Osteoblast (primary cell): Measurements from ENCODE around the gene PLPP4. TPM values are rescaled to one million over a fixed set of nuclear protein-coding genes. Genes with fewer than 3 reads are reported as not detected.

Experiments
- DNase-seq: peaks from one replicate; pipeline ENCODE4 v3.0.0; 2011; ENCODE audit warnings: low spot score, mixed read lengths; ENCODE audit not compliant: insufficient read length; ENCODE audit errors: missing footprints
- H2AFZ ChIP-seq: 2 replicates; pipeline ENCODE4 v1.6.0; 2011; ENCODE audit warnings: mild to moderate bottlenecking, low read length
- H3K27ac ChIP-seq: 2 replicates; pipeline ENCODE4 v1.5.1; 2011; ENCODE audit warnings: mild to moderate bottlenecking, low read depth, low read length, moderate library complexity
- H3K27me3 ChIP-seq: 2 replicates; pipeline ENCODE4 v1.6.0; 2012; ENCODE audit warnings: mild to moderate bottlenecking, control low read depth, inconsistent platforms, low read length, moderate library complexity; ENCODE audit not compliant: insufficient read depth
- H3K36me3 ChIP-seq: 2 replicates; pipeline ENCODE4 v1.5.1; 2011; ENCODE audit warnings: mild to moderate bottlenecking, low read length, control low read depth, moderate library complexity; ENCODE audit not compliant: insufficient read depth
- H3K4me1 ChIP-seq: 2 replicates; pipeline ENCODE4 v1.5.1; 2011; ENCODE audit warnings: mild to moderate bottlenecking, low read length, control low read depth, moderate library complexity; ENCODE audit not compliant: insufficient read depth
- H3K4me2 ChIP-seq: 2 replicates; pipeline ENCODE4 v1.6.0; 2011; ENCODE audit warnings: mild to moderate bottlenecking, low read length; ENCODE audit not compliant: insufficient read depth
- H3K4me3 ChIP-seq: fragments of 200-600 bp; sonication (generic); 3 replicates; pipeline ENCODE4 v1.5.1; 2012; ENCODE audit warnings: mild to moderate bottlenecking, low read length, inconsistent platforms; ENCODE audit not compliant: insufficient read depth
- H3K79me2 ChIP-seq: 2 replicates; pipeline ENCODE4 v1.6.0; 2012; ENCODE audit warnings: mild to moderate bottlenecking, low read length, control low read depth, inconsistent platforms; ENCODE audit not compliant: insufficient read depth
- H3K9me3 ChIP-seq: 2 replicates; pipeline ENCODE4 v1.5.1; 2011; ENCODE audit warnings: low read depth, low read length, control low read depth
- H4K20me1 ChIP-seq: 2 replicates; pipeline ENCODE4 v1.6.0; 2012; ENCODE audit warnings: mild to moderate bottlenecking, low read length, control low read depth; ENCODE audit not compliant: insufficient read depth
- CTCF ChIP-seq: IDR thresholded peaks from 2 replicates; pipeline ENCODE4 v1.5.1; 2011; ENCODE audit warnings: mild to moderate bottlenecking, low read depth, low read length, moderate library complexity; ENCODE audit errors: extremely low read depth
- total RNA-seq: library from RNA; depleted of rRNA; stranded (reverse); fragments of >200 nt; gene quantifications from 2 replicates; pipeline ENCODE4 v1.2.3, GENCODE V29; 2012

The PLPP4 gene
- total RNA-seq, 1 donor = 8.0 TPM

DNA sequence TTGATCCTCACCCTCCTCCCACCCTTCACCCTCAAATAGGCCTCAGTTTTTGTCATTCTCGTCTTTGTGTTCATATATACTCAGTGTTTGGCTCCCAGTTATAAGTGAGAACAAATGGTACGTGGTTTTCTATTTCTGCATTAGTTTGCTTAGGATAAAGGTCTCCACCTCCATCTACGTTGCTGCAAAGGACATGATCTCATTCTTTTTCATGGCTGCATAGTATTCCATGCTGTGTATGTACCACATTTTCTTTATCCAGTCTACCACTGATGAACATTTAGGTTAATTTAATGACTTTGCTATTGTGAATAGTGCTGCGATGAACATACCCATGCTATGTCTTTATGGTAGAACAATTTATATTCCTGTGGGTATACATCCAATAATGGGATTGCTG lies 91.2 kb downstream of the PLPP4 start:
- H3K79me2 ChIP-seq = no peaks in the 10 kb centered on the region
- no peak for TF ChIP-seq CTCF

DNA sequence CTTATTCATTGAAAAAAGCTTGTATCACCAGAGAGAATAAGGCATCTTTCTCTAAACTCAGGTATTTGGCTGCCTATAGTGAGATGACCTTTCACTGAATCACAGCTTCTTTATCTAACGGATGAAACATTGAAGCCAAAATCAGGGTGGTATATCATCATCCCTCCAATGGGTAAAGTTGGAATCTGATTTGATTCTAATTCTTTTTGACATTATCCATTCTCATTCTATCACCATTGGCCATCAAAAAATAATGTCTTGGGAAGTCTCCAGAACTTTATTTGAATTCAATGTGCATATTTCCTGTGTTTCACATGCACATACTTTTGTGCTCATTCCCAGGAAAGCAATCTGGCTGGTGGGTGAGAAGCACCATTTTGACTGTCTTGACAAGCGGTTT lies 95.2 kb downstream of the PLPP4 start:
- Histone ChIP-seq H3K9me3 (no peaks in the 10 kb centered on the region), H3K79me2 (no peaks in the 10 kb centered on the region), H3K4me3 (no peak overlapping the region), H4K20me1 (no peaks in the 10 kb centered on the region), H3K27me3 (no peaks in the 10 kb centered on the region), H2AFZ (no peak overlapping the region), H3K36me3 (no peaks in the 10 kb centered on the region), H3K4me1 (no peaks in the 10 kb centered on the region), H3K4me2 (no peak overlapping the region), H3K27ac (no peak overlapping the region)
- TF ChIP-seq CTCF = no peak
- no peak for DNase-seq

More for the DNA sequence above, 91.2 kb downstream of the PLPP4 start:
- Histone ChIP-seq H4K20me1 (no peaks in the 10 kb centered on the region), H3K9me3 (no peaks in the 10 kb centered on the region), H2AFZ (no peak overlapping the region), H3K4me3 (no peak overlapping the region), H3K27ac (no peak overlapping the region), H3K36me3 (no peaks in the 10 kb centered on the region), H3K4me2 (no peak overlapping the region), H3K4me1 (no peaks in the 10 kb centered on the region), H3K27me3 (no peaks in the 10 kb centered on the region)
- no peak for DNase-seq

GRCh38 chr10:120553911-120554310 lies 96.9 kb downstream of the PLPP4 start:
- H4K20me1 ChIP-seq = no peaks in the 10 kb centered on the region
- no peak for TF ChIP-seq CTCF
- H2AFZ ChIP-seq = no peak overlapping the region
- H3K36me3 ChIP-seq = no peaks in the 10 kb centered on the region
- H3K79me2 ChIP-seq = no peaks in the 10 kb centered on the region
- H3K4me1 ChIP-seq = no peaks in the 10 kb centered on the region
- no peak for DNase-seq
- H3K4me3 ChIP-seq = no peak overlapping the region
- no peak overlapping the region for H3K4me2 ChIP-seq
- no peaks in the 10 kb centered on the region for H3K27me3 ChIP-seq
- no peak overlapping the region for H3K27ac ChIP-seq
- no peaks in the 10 kb centered on the region for H3K9me3 ChIP-seq

DNA sequence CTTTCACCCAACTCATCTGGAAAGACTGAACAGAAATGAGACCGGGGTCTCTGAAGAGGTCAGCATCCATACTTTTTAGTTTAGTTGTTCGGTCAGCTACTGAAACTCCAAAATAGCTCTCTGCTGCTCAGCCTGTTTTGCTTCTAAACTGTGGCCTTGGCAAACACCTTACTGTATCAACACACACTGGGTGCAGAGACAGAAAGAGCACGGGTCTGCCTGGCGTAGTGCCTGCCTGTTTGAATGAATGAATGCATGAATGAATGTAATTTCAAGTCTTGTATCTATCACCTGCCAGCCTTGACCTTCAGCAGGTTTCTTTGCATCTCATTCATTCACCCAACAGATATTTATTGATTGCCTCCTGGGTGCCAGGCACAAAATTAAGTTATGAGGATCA lies 98.4 kb downstream of the PLPP4 start:
- no peak for TF ChIP-seq CTCF
- H2AFZ ChIP-seq = no peak overlapping the region
- no peak overlapping the region for H3K27ac ChIP-seq
- H3K4me3 ChIP-seq = no peak overlapping the region
- H3K4me1 ChIP-seq = no peaks in the 10 kb centered on the region
- H3K79me2 ChIP-seq = no peaks in the 10 kb centered on the region
- no peak for DNase-seq
- no peaks in the 10 kb centered on the region for H4K20me1 ChIP-seq
- H3K36me3 ChIP-seq = no peaks in the 10 kb centered on the region
- no peaks in the 10 kb centered on the region for H3K9me3 ChIP-seq
- no peak overlapping the region for H3K4me2 ChIP-seq
- no peaks in the 10 kb centered on the region for H3K27me3 ChIP-seq
